ENCODE results near the gene BTRC. TPM values are rescaled to one million over a fixed set of nuclear protein-coding genes. Genes with fewer than 3 reads are reported as not detected.

Gene BTRC
- total and polyA plus RNA-seq, 2 donors (not counting 3 experiments of a cell fraction or from before 2014, with no cell fraction given) = 11.6 to 18.5 TPM

DNA sequence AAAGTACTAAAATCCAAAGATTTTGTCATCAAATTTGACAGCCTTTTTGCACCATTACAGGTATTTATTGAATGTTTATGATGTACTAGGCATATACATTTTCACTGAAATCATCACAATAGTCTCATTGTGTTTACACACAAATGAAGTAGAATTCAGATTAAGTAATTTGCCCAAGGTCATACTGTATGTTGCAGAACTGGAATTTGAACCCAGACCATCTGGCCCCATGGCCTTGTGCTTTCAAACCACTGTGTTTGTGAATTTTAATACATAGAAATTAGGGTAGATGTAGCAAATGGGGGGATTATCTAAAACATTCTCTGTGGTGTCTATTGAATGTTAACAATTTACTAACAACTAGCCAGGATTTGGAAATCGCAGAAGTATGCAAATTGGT, 139.3 kb downstream of the BTRC start:
- CTCF ChIA-PET = interaction anchor here (0.9 to 3.1 kb wide), 5 partner anchors 9 to 27 kb away, joined by 3 to 14 read pairs (median 3); no protein-coding TSS in a partner anchor
- Histone ChIP-seq H3K27me3 (ENCODE audit: control insufficient read depth in 2 of 2, insufficient read depth in 2 of 2, low read length in 2 of 2) (no peaks in the 10 kb centered on the region), H3K9me3 (replicated peaks; ENCODE audit: control insufficient read depth, insufficient read depth, low read length) (no peaks in the 10 kb centered on the region), H3K4me1 (ENCODE audit: control insufficient read depth, extremely low read depth, insufficient read depth, low read length) (no peaks in the 10 kb centered on the region), H3K4me3 (replicated peaks in 1 of 3; ENCODE audit: insufficient read depth in 1 of 3, low read depth in 1 of 3, low read length in 3 of 3) (no peak overlapping the region), H3K9me1 (replicated peaks; ENCODE audit: control insufficient read depth, extremely low read depth, insufficient read depth, low read length) (no peaks in the 10 kb centered on the region), H3K9ac (replicated peaks; ENCODE audit: extremely low read depth, insufficient read depth, low read length) (no peak overlapping the region), H3K79me2 (ENCODE audit: control insufficient read depth, insufficient read depth, low read length) (no peaks in the 10 kb centered on the region), H2AFZ (ENCODE audit: low read depth, low read length) (no peak overlapping the region), H3K4me2 (ENCODE audit: insufficient read depth, low read length) (no peak overlapping the region), H4K20me1 (replicated peaks; ENCODE audit: control insufficient read depth, extremely low read depth, insufficient read depth, low read length) (no peaks in the 10 kb centered on the region), H3K27ac (ENCODE audit: insufficient read depth, low read depth, low read length) (no peak overlapping the region), H3K36me3 (ENCODE audit: control insufficient read depth in 2 of 2, extremely low read depth in 1 of 2, insufficient read depth in 2 of 2, low read length in 2 of 2) (no peaks in the 10 kb centered on the region)
- DNase-seq (ENCODE audit: low read depth, low spot score) = no peak
- TF ChIP-seq POLR2A (IDR thresholded peaks at IDR 0.05; ENCODE audit: low read depth, low read length) (no peak), FOS (IDR thresholded peaks at IDR 0.05; ENCODE audit: borderline replicate concordance, insufficient read depth, low read length) (no peak), POLR2AphosphoS5 (IDR thresholded peaks at IDR 0.05; ENCODE audit: insufficient read depth, low read depth, low read length) (no peak), GATA2 (IDR thresholded peaks at IDR 0.05; ENCODE audit: insufficient read depth, insufficient read length, low read depth, low read length) (no peak), MYC (IDR thresholded peaks at IDR 0.05; ENCODE audit: low read depth, low read length) (no peak), EZH2 (IDR thresholded peaks at IDR 0.05; ENCODE audit: borderline replicate concordance, low read depth, low read length, severe bottlenecking) (no peak), JUN (IDR thresholded peaks at IDR 0.05; ENCODE audit: borderline replicate concordance, insufficient read depth, insufficient read length, low read depth) (no peak)
- TF ChIP-seq, protein P1, sequence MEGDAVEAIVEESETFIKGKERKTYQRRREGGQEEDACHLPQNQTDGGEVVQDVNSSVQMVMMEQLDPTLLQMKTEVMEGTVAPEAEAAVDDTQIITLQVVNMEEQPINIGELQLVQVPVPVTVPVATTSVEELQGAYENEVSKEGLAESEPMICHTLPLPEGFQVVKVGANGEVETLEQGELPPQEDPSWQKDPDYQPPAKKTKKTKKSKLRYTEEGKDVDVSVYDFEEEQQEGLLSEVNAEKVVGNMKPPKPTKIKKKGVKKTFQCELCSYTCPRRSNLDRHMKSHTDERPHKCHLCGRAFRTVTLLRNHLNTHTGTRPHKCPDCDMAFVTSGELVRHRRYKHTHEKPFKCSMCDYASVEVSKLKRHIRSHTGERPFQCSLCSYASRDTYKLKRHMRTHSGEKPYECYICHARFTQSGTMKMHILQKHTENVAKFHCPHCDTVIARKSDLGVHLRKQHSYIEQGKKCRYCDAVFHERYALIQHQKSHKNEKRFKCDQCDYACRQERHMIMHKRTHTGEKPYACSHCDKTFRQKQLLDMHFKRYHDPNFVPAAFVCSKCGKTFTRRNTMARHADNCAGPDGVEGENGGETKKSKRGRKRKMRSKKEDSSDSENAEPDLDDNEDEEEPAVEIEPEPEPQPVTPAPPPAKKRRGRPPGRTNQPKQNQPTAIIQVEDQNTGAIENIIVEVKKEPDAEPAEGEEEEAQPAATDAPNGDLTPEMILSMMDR (IDR thresholded peaks at IDR 0.05; ENCODE audit: extremely low read depth in 1 of 2, insufficient read depth in 1 of 2, low read depth in 1 of 2, low read length in 2 of 2) = no peak
- TF ChIP-seq, protein P2, sequence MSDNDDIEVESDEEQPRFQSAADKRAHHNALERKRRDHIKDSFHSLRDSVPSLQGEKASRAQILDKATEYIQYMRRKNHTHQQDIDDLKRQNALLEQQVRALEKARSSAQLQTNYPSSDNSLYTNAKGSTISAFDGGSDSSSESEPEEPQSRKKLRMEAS (IDR thresholded peaks at IDR 0.05; ENCODE audit: insufficient read depth, insufficient read length) = no peak
- POLR2A ChIA-PET = no interaction called here
- intact Hi-C loops (cut with micrococcal nuclease) = no loop called here
- BruUV-seq (replicated peaks) = no TSS peak
- dilution Hi-C loops (cut with MboI; ENCODE audit: extremely low pct_ligation_motif_present, low sequenced_read_pairs) = no loop called here
- FAIRE-seq = no peak
